ENCODE results near the gene IKBKE. TPM values are rescaled to one million over a fixed set of nuclear protein-coding genes. Genes with fewer than 3 reads are reported as not detected.

The IKBKE gene
- polyA plus RNA-seq, 1 donor from 2014 or later = not detected

DNA sequence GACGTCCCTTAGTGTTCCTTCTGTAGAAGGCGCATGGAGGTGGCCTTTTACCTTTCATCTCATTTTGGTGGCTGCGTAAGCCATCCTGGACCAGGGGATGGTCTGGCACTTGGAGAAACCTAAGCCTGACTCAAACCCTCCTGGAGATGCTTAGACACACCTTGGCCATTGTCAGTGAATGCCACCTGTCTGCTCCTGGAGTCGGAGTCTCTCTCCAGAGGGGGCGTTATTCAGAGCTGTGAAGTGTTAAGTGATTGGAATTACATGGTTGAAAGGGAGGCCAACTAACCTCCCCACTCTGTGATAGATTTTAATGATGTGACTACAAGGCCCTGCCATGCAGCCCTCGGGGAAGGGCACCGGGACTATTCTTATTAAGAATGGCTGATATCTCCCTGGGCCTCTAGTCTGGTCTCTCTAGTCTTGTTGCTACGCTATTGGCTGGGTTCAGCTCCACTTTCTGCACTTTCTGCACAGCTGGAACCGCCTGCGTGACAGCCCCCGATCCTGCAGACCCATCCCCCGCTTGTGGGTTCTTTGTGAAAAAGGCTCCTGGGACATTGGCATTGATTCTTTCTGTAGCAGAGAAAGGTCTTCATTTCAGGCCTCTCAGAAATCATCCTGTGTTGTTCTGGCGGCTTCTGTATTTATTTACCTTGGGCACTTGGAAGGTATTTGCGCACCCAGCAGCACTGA is 41.2 kb downstream of the IKBKE start:
- Histone ChIP-seq H3K36me3 (ENCODE audit: insufficient read depth, low read length) (no peaks in the 10 kb centered on the region), H3K9me2 (ENCODE audit: insufficient read depth, low read length) (no peaks in the 10 kb centered on the region), H3K9me3 (ENCODE audit: low read length) (no peaks in the 10 kb centered on the region), H3K4me3 (ENCODE audit: low read length) (peak overlapping the region; percentile 19), H3K27ac (ENCODE audit: low read length) (peak overlapping the region; percentile 70), H3K79me2 (replicated peaks; ENCODE audit: insufficient read depth, low read length) (no peaks in the 10 kb centered on the region), H3F3A (ENCODE audit: insufficient read depth, low read length, poor library complexity, severe bottlenecking) (peaks cover 5% of the 10 kb centered on the region), H3K4me2 (ENCODE audit: low read length) (no peak overlapping the region), H2AFZ (ENCODE audit: low read depth, low read length) (peak overlapping the region; percentile 19), H4K20me1 (ENCODE audit: insufficient read depth) (no peaks in the 10 kb centered on the region), H3K9ac (ENCODE audit: low read length) (peak overlapping the region; percentile 51), H3K27me3 (ENCODE audit: insufficient read depth, low read depth, low read length) (peaks cover 31% of the 10 kb centered on the region)
- TF ChIP-seq EP300 (conservative IDR thresholded peaks at IDR 0.05; ENCODE audit: poor library complexity, severe bottlenecking) = peak; percentile 20
- no peak for TF ChIP-seq MXI1 (conservative IDR thresholded peaks at IDR 0.05; ENCODE audit: poor library complexity, severe bottlenecking)
- TF ChIP-seq TAF1 (IDR thresholded peaks at IDR 0.05; ENCODE audit: low read depth) = no peak
- TF ChIP-seq POLR2AphosphoS5 (IDR thresholded peaks at IDR 0.05) = peak; percentile 40
- TF ChIP-seq EZH2 (IDR thresholded peaks at IDR 0.05; ENCODE audit: borderline replicate concordance, insufficient read depth, low read length, poor library complexity, severe bottlenecking) = no peak
- no peak for TF ChIP-seq REST (IDR thresholded peaks at IDR 0.05; ENCODE audit: borderline replicate concordance)
- peak; percentile 15 for TF ChIP-seq CTCF (IDR thresholded peaks at IDR 0.05; ENCODE audit: poor library complexity, severe bottlenecking)
- TF ChIP-seq SMC3 (conservative IDR thresholded peaks at IDR 0.05; ENCODE audit: poor library complexity) = no peak
- peak; percentile 10 for TF ChIP-seq RAD21 (conservative IDR thresholded peaks at IDR 0.05)

- Histone ChIP-seq H3K4me2 (ENCODE audit: low read length) (no peak overlapping the region), H3K27ac (ENCODE audit: low read length) (peak overlapping the region; percentile 70), H3K4me3 (ENCODE audit: low read length) (peak overlapping the region; percentile 19), H3K9me3 (ENCODE audit: low read length) (no peaks in the 10 kb centered on the region), H3K9me2 (ENCODE audit: insufficient read depth, low read length) (no peaks in the 10 kb centered on the region), H3K9ac (ENCODE audit: low read length) (peak overlapping the region; percentile 51), H3K27me3 (ENCODE audit: insufficient read depth, low read depth, low read length) (peaks cover 24% of the 10 kb centered on the region), H3F3A (ENCODE audit: insufficient read depth, low read length, poor library complexity, severe bottlenecking) (peaks cover 5% of the 10 kb centered on the region), H4K20me1 (ENCODE audit: insufficient read depth) (no peaks in the 10 kb centered on the region), H3K36me3 (ENCODE audit: insufficient read depth, low read length) (no peaks in the 10 kb centered on the region), H2AFZ (ENCODE audit: low read depth, low read length) (peak overlapping the region; percentile 19), H3K79me2 (replicated peaks; ENCODE audit: insufficient read depth, low read length) (no peaks in the 10 kb centered on the region)
- no peak for TF ChIP-seq REST (IDR thresholded peaks at IDR 0.05; ENCODE audit: borderline replicate concordance)
- TF ChIP-seq SMC3 (conservative IDR thresholded peaks at IDR 0.05; ENCODE audit: poor library complexity) = no peak
- no peak for TF ChIP-seq EZH2 (IDR thresholded peaks at IDR 0.05; ENCODE audit: borderline replicate concordance, insufficient read depth, low read length, poor library complexity, severe bottlenecking)
- TF ChIP-seq MXI1 (conservative IDR thresholded peaks at IDR 0.05; ENCODE audit: poor library complexity, severe bottlenecking) = no peak
- TF ChIP-seq RAD21 (conservative IDR thresholded peaks at IDR 0.05) = no peak
- TF ChIP-seq POLR2AphosphoS5 (IDR thresholded peaks at IDR 0.05) = no peak
- no peak for TF ChIP-seq CTCF (IDR thresholded peaks at IDR 0.05; ENCODE audit: poor library complexity, severe bottlenecking)
- TF ChIP-seq TAF1 (IDR thresholded peaks at IDR 0.05; ENCODE audit: low read depth) = no peak
- no peak for TF ChIP-seq EP300 (conservative IDR thresholded peaks at IDR 0.05; ENCODE audit: poor library complexity, severe bottlenecking)
Measured at GRCh38 chr1:206512058-206512850, 42.0 kb downstream of the IKBKE start.
